Measurements from ENCODE around the gene NRXN3. TPM values are rescaled to one million over a fixed set of nuclear protein-coding genes. Genes with fewer than 3 reads are reported as not detected.

The NRXN3 gene
- polyA plus RNA-seq, 1 of the 3 experiments (the other 2 are of a cell fraction) = 1.6 TPM

- Histone ChIP-seq H3K4me1 (ENCODE audit: control insufficient read depth in 1 of 2, insufficient read depth in 2 of 2, low read depth in 1 of 2, low read length in 1 of 2) (peaks cover 5 to 17% of the 10 kb centered on the region in 2 experiments; a peak in 3 of 4 replicates), H4K20me1 (ENCODE audit: insufficient read depth) (no peaks in the 10 kb centered on the region), H3K79me2 (ENCODE audit: insufficient read depth) (no peaks in the 10 kb centered on the region), H3K36me3 (replicated peaks in 1 of 2; ENCODE audit: control insufficient read depth in 1 of 2, insufficient read depth in 2 of 2, low read length in 1 of 2) (no peaks in the 10 kb centered on the region), H3K4me2 (no peak overlapping the region), H3K27ac (ENCODE audit: low read depth in 2 of 2, low read length in 1 of 2) (no peak overlapping the region), H3F3A (replicated peaks; ENCODE audit: insufficient read depth) (peaks cover 4% of the 10 kb centered on the region), H3K4me3 (ENCODE audit: low read depth in 2 of 2, low read length in 1 of 2) (no peak overlapping the region), H3K9me2 (no peaks in the 10 kb centered on the region), H2AFZ (ENCODE audit: low read depth) (no peak overlapping the region), H3K9me3 (no peaks in the 10 kb centered on the region), H3K27me3 (ENCODE audit: insufficient read depth) (no peaks in the 10 kb centered on the region), H3K9ac (no peak overlapping the region)
- no peak for DNase-seq
- CTCF ChIA-PET = no interaction called here
- POLR2A ChIA-PET = no interaction called here
- whole genome bisulfite sequencing (ENCODE audit: low lambda C conversion rate) = 81% methylated on average over 5 of the region's 5 CpGs
- TF ChIP-seq YY1 (IDR thresholded peaks at IDR 0.05; ENCODE audit: low read depth) (no peak), TAF1 (IDR thresholded peaks at IDR 0.05; ENCODE audit: borderline replicate concordance, low read depth, low read length) (no peak), JUND (IDR thresholded peaks at IDR 0.05) (no peak), RCOR1 (IDR thresholded peaks at IDR 0.05; ENCODE audit: low read length) (no peak), REST (IDR thresholded peaks at IDR 0.05; ENCODE audit: low read depth, low read length) (no peak), FOXJ3 (CRISPR knock-in tag; IDR thresholded peaks at IDR 0.05) (no peak), ELF1 (IDR thresholded peaks at IDR 0.05) (no peak), FOXM1 (IDR thresholded peaks at IDR 0.05; ENCODE audit: low read depth) (no peak), MEF2A (IDR thresholded peaks at IDR 0.05; ENCODE audit: borderline replicate concordance, low read depth) (no peak), IRF3 (IDR thresholded peaks at IDR 0.05; ENCODE audit: low read depth, low read length) (no peak)
Observed at GRCh38 chr14:79480212-79480611, 1310.0 kb downstream of the NRXN3 start.

GRCh38 chr14:79482825-79483224 is 1312.7 kb downstream of the NRXN3 start:
- Histone ChIP-seq H3K9me2 (no peaks in the 10 kb centered on the region), H3K4me2 (no peak overlapping the region), H2AFZ (ENCODE audit: low read depth) (no peak overlapping the region), H3K9me3 (no peaks in the 10 kb centered on the region), H3K27me3 (ENCODE audit: insufficient read depth) (no peaks in the 10 kb centered on the region), H3F3A (replicated peaks; ENCODE audit: insufficient read depth) (peaks cover 4% of the 10 kb centered on the region), H3K9ac (no peak overlapping the region), H3K79me2 (ENCODE audit: insufficient read depth) (no peaks in the 10 kb centered on the region), H4K20me1 (ENCODE audit: insufficient read depth) (no peaks in the 10 kb centered on the region), H3K27ac (ENCODE audit: low read depth in 2 of 2, low read length in 1 of 2) (peak overlapping the region in 1 of 2 experiments; percentile 47; a peak in 1 of 4 replicates), H3K4me1 (ENCODE audit: control insufficient read depth in 1 of 2, insufficient read depth in 2 of 2, low read depth in 1 of 2, low read length in 1 of 2) (peaks cover 0 to 9% of the 10 kb centered on the region in 2 experiments; a peak in 3 of 4 replicates), H3K4me3 (ENCODE audit: low read depth in 2 of 2, low read length in 1 of 2) (no peak overlapping the region), H3K36me3 (replicated peaks in 1 of 2; ENCODE audit: control insufficient read depth in 1 of 2, insufficient read depth in 2 of 2, low read length in 1 of 2) (no peaks in the 10 kb centered on the region)
- POLR2A ChIA-PET = no interaction called here
- WGBS (ENCODE audit: low lambda C conversion rate) = 75% methylated on average over 1 of the region's 1 CpG
- DNase-seq = no peak
- CTCF ChIA-PET = interaction anchor here (0.7 kb wide), 1 partner anchor 21 kb away, joined by 3 read pairs; no protein-coding TSS in a partner anchor
- TF ChIP-seq TEAD4 (IDR thresholded peaks at IDR 0.05; ENCODE audit: borderline replicate concordance, insufficient read depth) (no peak), FOXM1 (IDR thresholded peaks at IDR 0.05; ENCODE audit: low read depth) (no peak), TCF12 (IDR thresholded peaks at IDR 0.05) (no peak), EP300 (IDR thresholded peaks at IDR 0.05; ENCODE audit: borderline replicate concordance in 1 of 2, low read depth in 1 of 2, low read length in 1 of 2) (no peak), ELF1 (IDR thresholded peaks at IDR 0.05) (no peak), NRF1 (IDR thresholded peaks at IDR 0.05; ENCODE audit: low read depth, low read length) (no peak), IRF3 (IDR thresholded peaks at IDR 0.05; ENCODE audit: low read depth, low read length) (no peak), JUND (IDR thresholded peaks at IDR 0.05) (no peak), MAX (IDR thresholded peaks at IDR 0.05; ENCODE audit: low read depth) (no peak), PBX3 (IDR thresholded peaks at IDR 0.05) (no peak), ZBTB33 (IDR thresholded peaks at IDR 0.05; ENCODE audit: borderline replicate concordance, low read depth) (no peak), RCOR1 (IDR thresholded peaks at IDR 0.05; ENCODE audit: low read length) (no peak), RFX5 (IDR thresholded peaks at IDR 0.05; ENCODE audit: low read length) (no peak), NFIC (IDR thresholded peaks at IDR 0.05; ENCODE audit: borderline replicate concordance) (no peak), MXI1 (IDR thresholded peaks at IDR 0.05; ENCODE audit: low read depth, low read length) (no peak)

Measured in SK-N-SH (cell line).